SK-N-SH (cell line): Measurements from ENCODE around the gene IAH1. TPM values are rescaled to one million over a fixed set of nuclear protein-coding genes. Genes with fewer than 3 reads are reported as not detected.

Experiments
- CTCF ChIA-PET: fragments of 300-600, 350-600 bp; formaldehyde crosslinking; extraction: SDS; loops from one replicate; lab custom pipeline; 2021; lab: Yijun Ruan, JAX
- POLR2A ChIA-PET: fragments of 350-600 bp; sonication (Branson Sonifier 250); formaldehyde crosslinking; extraction: SDS; loops from one replicate; lab custom pipeline; 2020; ENCODE audit warnings: antibody characterized with exemption, inconsistent platforms; lab: Yijun Ruan, JAX
- DNase-seq: peaks from one replicate; pipeline ENCODE4 v3.0.0; 2012
- H2AFZ ChIP-seq: fragments of 200-600 bp; sonication (generic); 2 replicates; pipeline ENCODE4 v1.8.1; 2016; ENCODE audit warnings: antibody characterized with exemption, mild to moderate bottlenecking, low read depth
- H3F3A ChIP-seq: fragments of 200-600 bp; sonication (generic); replicated peaks from 2 replicates; pipeline ENCODE3; 2016; ENCODE audit warnings: antibody characterized with exemption, mild to moderate bottlenecking; ENCODE audit not compliant: insufficient read depth
- H3K27ac ChIP-seq, 2 experiments: fragments of 200-500 bp in 1 of 2; fragments of 200-600 bp in 1 of 2; sonication (Bioruptor generic) in 1 of 2; sonication (generic), shearing (Covaris generic) in 1 of 2; 2 replicates each; pipeline versions ENCODE4 v1.5.1 to v1.6.1; 2014 to 2016; ENCODE audit warnings: low read depth in 2 of 2, inconsistent platforms in 1 of 2, low read length in 1 of 2, mild to moderate bottlenecking in 1 of 2, mixed read lengths in 1 of 2
- H3K27me3 ChIP-seq: fragments of 200-600 bp; sonication (generic), shearing (Covaris generic); 2 replicates; pipeline ENCODE4 v1.6.1; 2016; ENCODE audit warnings: mixed run types; ENCODE audit not compliant: insufficient read depth
- H3K36me3 ChIP-seq, 2 experiments: fragments of 200-500 bp in 1 of 2; fragments of 200-600 bp in 1 of 2; sonication (Bioruptor generic) in 1 of 2; sonication (generic) in 1 of 2; replicated peaks in 1 of 2; 2 replicates each; pipeline versions ENCODE3 to v1.5.1; 2014 to 2016; ENCODE audit warnings: low read length in 1 of 2, mild to moderate bottlenecking in 1 of 2; ENCODE audit not compliant: insufficient read depth in 2 of 2, control insufficient read depth in 1 of 2
- H3K4me1 ChIP-seq, 2 experiments: fragments of 200-500 bp in 1 of 2; fragments of 200-600 bp in 1 of 2; sonication (Bioruptor generic) in 1 of 2; sonication (generic), shearing (Covaris generic) in 1 of 2; 2 replicates each; pipeline versions ENCODE4 v1.5.1 to v1.6.1; 2014 to 2016; ENCODE audit warnings: low read depth in 1 of 2, low read length in 1 of 2, mixed run types in 1 of 2; ENCODE audit not compliant: insufficient read depth in 2 of 2, control insufficient read depth in 1 of 2
- H3K4me2 ChIP-seq: fragments of 200-600 bp; sonication (generic), shearing (Covaris generic); 2 replicates; pipeline ENCODE4 v1.6.1; 2017; ENCODE audit warnings: mixed run types
- H3K4me3 ChIP-seq, 2 experiments: fragments of 200-500 bp in 1 of 2; fragments of 200-600 bp in 1 of 2; sonication (Bioruptor generic) in 1 of 2; sonication (generic), shearing (Covaris generic) in 1 of 2; 2 replicates each; pipeline versions ENCODE4 v1.5.1 to v1.8.1; 2014 to 2016; ENCODE audit warnings: low read depth in 2 of 2, inconsistent platforms in 1 of 2, low read length in 1 of 2, mild to moderate bottlenecking in 1 of 2, mixed read lengths in 1 of 2, moderate library complexity in 1 of 2
- H3K79me2 ChIP-seq: fragments of 200-600 bp; sonication (generic); 2 replicates; pipeline ENCODE4 v1.8.1; 2017; ENCODE audit warnings: mild to moderate bottlenecking; ENCODE audit not compliant: insufficient read depth
- H3K9ac ChIP-seq: fragments of 200-600 bp; sonication (generic); 2 replicates; pipeline ENCODE4 v1.6.1; 2017; ENCODE audit warnings: mixed run types
- H3K9me2 ChIP-seq: fragments of 200-600 bp; sonication (generic); 2 replicates; pipeline ENCODE4 v1.6.1; 2017; ENCODE audit warnings: mixed run types
- H3K9me3 ChIP-seq: fragments of 200-600 bp; sonication (generic); 2 replicates; pipeline ENCODE4 v1.6.1; 2017; ENCODE audit warnings: mixed run types, mild to moderate bottlenecking, moderate library complexity
- H4K20me1 ChIP-seq: fragments of 200-600 bp; sonication (generic); 2 replicates; pipeline ENCODE4 v1.6.1; 2017; ENCODE audit warnings: mild to moderate bottlenecking, mixed run types; ENCODE audit not compliant: insufficient read depth
- FOXJ3 ChIP-seq: sonication (generic); formaldehyde crosslinking; IDR thresholded peaks from 2 replicates; pipeline ENCODE4 v1.5.1; 2020; ENCODE audit warnings: mild to moderate bottlenecking, missing genetic modification reagents
- IRF3 ChIP-seq: fragments of 150-350 bp; IDR thresholded peaks from 2 replicates; pipeline ENCODE4 v1.6.1; 2016; ENCODE audit warnings: mild to moderate bottlenecking, low read depth, low read length
- NRF1 ChIP-seq: IDR thresholded peaks from 2 replicates; pipeline ENCODE4 v1.6.1; 2012; ENCODE audit warnings: low read depth, mild to moderate bottlenecking, low read length
- POLR2AphosphoS5 ChIP-seq: IDR thresholded peaks from 2 replicates; pipeline ENCODE4 v1.6.1; 2012; ENCODE audit warnings: low read depth, low read length
- RAD21 ChIP-seq: IDR thresholded peaks from 2 replicates; pipeline ENCODE4 v1.6.1; 2012; ENCODE audit warnings: mild to moderate bottlenecking, low read length
- RXRA ChIP-seq: IDR thresholded peaks from 2 replicates; pipeline ENCODE4 v1.4.0; 2012; ENCODE audit warnings: low read depth, mild to moderate bottlenecking, borderline replicate concordance
- SIN3A ChIP-seq: IDR thresholded peaks from 2 replicates; pipeline ENCODE4 v1.6.1; 2012; ENCODE audit warnings: low read depth, mild to moderate bottlenecking, low read length, moderate library complexity, borderline replicate concordance
- WGBS: methylation state at CpG from one replicate; pipeline ENCODE4 v1.1.6; 2017; ENCODE audit warnings: low lambda C conversion rate; 5-methylcytosine and 5-hydroxymethylcytosine counted together
- polyA plus RNA-seq, 3 experiments: library from polyadenylated mRNA; depleted of rRNA; stranded (reverse); fragments of >200 nt; gene quantifications; 2 replicates each; pipeline ENCODE4 v1.2.3, GENCODE V29; 2012
- TF ChIP-seq, protein P1 (sequence below): IDR thresholded peaks from 2 replicates; pipeline ENCODE4 v1.4.0; 2012; ENCODE audit warnings: low read depth
- TF ChIP-seq, protein P2 (sequence below): IDR thresholded peaks from 2 replicates; pipeline ENCODE4 v1.6.1; 2012; ENCODE audit warnings: mild to moderate bottlenecking, low read depth, low read length, moderate library complexity

IAH1 gene
- polyA plus RNA-seq, 1 of the 3 experiments (the other 2 are of a cell fraction), result 115 TPM

DNA sequence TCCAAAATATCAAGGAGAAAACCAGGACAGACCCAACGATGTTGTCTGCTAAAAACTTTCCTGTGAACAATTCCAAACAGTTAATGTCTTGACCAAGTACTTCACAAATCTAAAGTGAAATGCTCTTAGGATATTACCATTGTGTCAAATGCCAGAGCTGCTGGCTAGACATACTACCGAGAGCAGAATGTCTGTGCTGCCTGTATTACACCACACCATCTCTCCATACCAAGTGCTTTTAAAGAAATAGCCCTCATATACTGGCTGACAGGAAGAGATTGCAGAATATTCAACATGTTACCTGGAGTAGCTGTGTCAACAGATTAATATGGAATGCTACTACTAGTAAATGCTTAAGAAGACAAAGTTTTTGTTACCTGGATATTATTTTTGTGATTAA lies 18.6 kb downstream of the IAH1 start:
- peaks cover 13% of the 10 kb centered on the region for H3F3A ChIP-seq
- H3K4me1 ChIP-seq, result peaks cover 0 to 7% of the 10 kb centered on the region in 2 experiments; a peak in 1 of 4 replicates
- H4K20me1 ChIP-seq, result no peaks in the 10 kb centered on the region
- DNase-seq, result no peak
- peaks cover 88 to 90% of the 10 kb centered on the region in 2 experiments for H3K36me3 ChIP-seq
- H2AFZ ChIP-seq, result no peak overlapping the region
- ChIA-PET POLR2A (no interaction called here), CTCF (interaction anchor here (1.3 to 2.8 kb wide), 2 partner anchors 10 to 13 kb away, joined by 5 to 12 read pairs; no protein-coding TSS in a partner anchor)
- no peak overlapping the region for H3K4me3 ChIP-seq
- no peaks in the 10 kb centered on the region for H3K27me3 ChIP-seq
- H3K9ac ChIP-seq, result no peak overlapping the region
- no peaks in the 10 kb centered on the region for H3K79me2 ChIP-seq
- 79% methylated on average over 2 of the region's 2 CpGs for WGBS
- TF ChIP-seq POLR2AphosphoS5 (peak; percentile 10; the same call in 1 of the 2 replicates), SIN3A (no peak)
- TF ChIP-seq, protein P1, sequence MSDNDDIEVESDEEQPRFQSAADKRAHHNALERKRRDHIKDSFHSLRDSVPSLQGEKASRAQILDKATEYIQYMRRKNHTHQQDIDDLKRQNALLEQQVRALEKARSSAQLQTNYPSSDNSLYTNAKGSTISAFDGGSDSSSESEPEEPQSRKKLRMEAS, result no peak
- no peak overlapping the region for H3K4me2 ChIP-seq
- H3K9me2 ChIP-seq, result no peaks in the 10 kb centered on the region
- no peaks in the 10 kb centered on the region for H3K9me3 ChIP-seq
- H3K27ac ChIP-seq, result no peak overlapping the region

DNA sequence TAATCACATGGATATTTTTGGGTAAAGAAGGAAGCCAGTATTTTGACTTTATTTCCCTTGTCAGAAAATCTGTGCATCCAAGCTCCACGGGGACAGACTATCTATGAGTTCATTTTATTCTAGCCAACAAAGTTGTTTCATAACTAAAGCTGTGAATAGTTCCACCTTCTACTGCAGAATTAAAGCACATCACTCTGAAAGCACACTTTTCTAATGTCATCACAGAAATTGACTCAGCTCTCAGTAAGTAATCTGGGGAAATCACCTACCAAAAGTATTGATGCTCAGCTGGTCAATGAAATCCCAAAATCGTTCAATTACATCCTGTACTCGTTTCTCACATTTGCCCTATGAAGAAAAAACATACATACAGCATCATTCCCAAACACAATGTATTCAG lies 19.1 kb downstream of the IAH1 start:
- no peaks in the 10 kb centered on the region for H3K9me2 ChIP-seq
- TF ChIP-seq RXRA (no peak), NRF1 (no peak), IRF3 (no peak), RAD21 (no peak), FOXJ3 (CRISPR knock-in tag) (no peak)
- TF ChIP-seq, protein P2, sequence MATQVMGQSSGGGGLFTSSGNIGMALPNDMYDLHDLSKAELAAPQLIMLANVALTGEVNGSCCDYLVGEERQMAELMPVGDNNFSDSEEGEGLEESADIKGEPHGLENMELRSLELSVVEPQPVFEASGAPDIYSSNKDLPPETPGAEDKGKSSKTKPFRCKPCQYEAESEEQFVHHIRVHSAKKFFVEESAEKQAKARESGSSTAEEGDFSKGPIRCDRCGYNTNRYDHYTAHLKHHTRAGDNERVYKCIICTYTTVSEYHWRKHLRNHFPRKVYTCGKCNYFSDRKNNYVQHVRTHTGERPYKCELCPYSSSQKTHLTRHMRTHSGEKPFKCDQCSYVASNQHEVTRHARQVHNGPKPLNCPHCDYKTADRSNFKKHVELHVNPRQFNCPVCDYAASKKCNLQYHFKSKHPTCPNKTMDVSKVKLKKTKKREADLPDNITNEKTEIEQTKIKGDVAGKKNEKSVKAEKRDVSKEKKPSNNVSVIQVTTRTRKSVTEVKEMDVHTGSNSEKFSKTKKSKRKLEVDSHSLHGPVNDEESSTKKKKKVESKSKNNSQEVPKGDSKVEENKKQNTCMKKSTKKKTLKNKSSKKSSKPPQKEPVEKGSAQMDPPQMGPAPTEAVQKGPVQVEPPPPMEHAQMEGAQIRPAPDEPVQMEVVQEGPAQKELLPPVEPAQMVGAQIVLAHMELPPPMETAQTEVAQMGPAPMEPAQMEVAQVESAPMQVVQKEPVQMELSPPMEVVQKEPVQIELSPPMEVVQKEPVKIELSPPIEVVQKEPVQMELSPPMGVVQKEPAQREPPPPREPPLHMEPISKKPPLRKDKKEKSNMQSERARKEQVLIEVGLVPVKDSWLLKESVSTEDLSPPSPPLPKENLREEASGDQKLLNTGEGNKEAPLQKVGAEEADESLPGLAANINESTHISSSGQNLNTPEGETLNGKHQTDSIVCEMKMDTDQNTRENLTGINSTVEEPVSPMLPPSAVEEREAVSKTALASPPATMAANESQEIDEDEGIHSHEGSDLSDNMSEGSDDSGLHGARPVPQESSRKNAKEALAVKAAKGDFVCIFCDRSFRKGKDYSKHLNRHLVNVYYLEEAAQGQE, result no peak
- H4K20me1 ChIP-seq, result peaks cover 2% of the 10 kb centered on the region; the same call in 1 of the 2 replicates
- peaks cover 9% of the 10 kb centered on the region for H3F3A ChIP-seq
- H3K79me2 ChIP-seq, result no peaks in the 10 kb centered on the region
- ChIA-PET CTCF (interaction anchor here (2.8 kb wide), 1 partner anchor 10 kb away, joined by 12 read pairs; no protein-coding TSS in a partner anchor), POLR2A (no interaction called here)
- 79% methylated on average over 3 of the region's 3 CpGs for WGBS
- no peak overlapping the region for H3K9ac ChIP-seq
- no peak for DNase-seq
- H3K4me2 ChIP-seq, result no peak overlapping the region
- H3K27me3 ChIP-seq, result no peaks in the 10 kb centered on the region
- no peak overlapping the region for H2AFZ ChIP-seq
- H3K4me3 ChIP-seq, result no peak overlapping the region
- peaks cover 82 to 88% of the 10 kb centered on the region in 2 experiments for H3K36me3 ChIP-seq
- no peaks in the 10 kb centered on the region for H3K9me3 ChIP-seq
- H3K27ac ChIP-seq, result no peak overlapping the region
- peaks cover 0 to 7% of the 10 kb centered on the region in 2 experiments; a peak in 2 of 4 replicates for H3K4me1 ChIP-seq
